Measurements from ENCODE around the gene NPHP4. TPM values are rescaled to one million over a fixed set of nuclear protein-coding genes. Genes with fewer than 3 reads are reported as not detected.

NPHP4 gene
- polyA plus RNA-seq, 1 donor (not counting 4 experiments of a cell fraction or from before 2014, with no cell fraction given) = 3.7 TPM

GRCh38 chr1:5903031-5903430, 89.2 kb downstream of the NPHP4 start:
- Histone ChIP-seq H3K4me2 (ENCODE audit: control insufficient read depth, extremely low read depth, insufficient read depth, low read depth, low read length) (no peak overlapping the region), H2AFZ (ENCODE audit: control insufficient read depth, low read length) (no peak overlapping the region), H3K9ac (ENCODE audit: control insufficient read depth, extremely low read depth, insufficient read depth, low read length) (no peak overlapping the region), H3K79me2 (ENCODE audit: control insufficient read depth, insufficient read depth, low read length) (no peaks in the 10 kb centered on the region), H3K4me3 (ENCODE audit: control insufficient read depth in 2 of 3, extremely low read depth in 1 of 3, insufficient read depth in 2 of 3, low read depth in 1 of 3, low read length in 3 of 3) (no peak overlapping the region), H3K27ac (ENCODE audit: control insufficient read depth, insufficient read depth, low read length) (no peak overlapping the region), H3K36me3 (ENCODE audit: control insufficient read depth in 2 of 2, extremely low read depth in 1 of 2, insufficient read depth in 2 of 2, low read length in 2 of 2) (peaks cover 1 to 3% of the 10 kb centered on the region in 2 experiments), H3K9me1 (ENCODE audit: control insufficient read depth, extremely low read depth, insufficient read depth, low read length) (no peaks in the 10 kb centered on the region), H3K4me1 (ENCODE audit: control insufficient read depth, extremely low read depth, insufficient read depth, low read length) (peaks cover 15% of the 10 kb centered on the region), H3K27me3 (ENCODE audit: control insufficient read depth, extremely low read depth, insufficient read depth, low read length) (no peaks in the 10 kb centered on the region), H3K9me3 (ENCODE audit: control insufficient read depth, low read depth, low read length) (no peaks in the 10 kb centered on the region), H4K20me1 (ENCODE audit: control insufficient read depth, extremely low read depth, insufficient read depth, low read length) (no peaks in the 10 kb centered on the region)
- DNase-seq (ENCODE audit: low read depth, low spot score) (no peak), FAIRE-seq (no peak)
- dilution Hi-C loops (cut with MboI; ENCODE audit: extremely low pct_ligation_motif_present, low sequenced_read_pairs) = no loop called here
- no peak for TF ChIP-seq CTCF (optimal IDR thresholded peaks at IDR 0.05 in 1 of 3, IDR thresholded peaks at IDR 0.05 in 1 of 3, conservative IDR thresholded peaks at IDR 0.05 in 1 of 3; ENCODE audit: extremely low read depth in 1 of 3, insufficient read depth in 2 of 3, low read length in 3 of 3)
- TF ChIP-seq EZH2 (IDR thresholded peaks at IDR 0.05; ENCODE audit: low read length) = no peak

GRCh38 chr1:5901841-5902240, 90.4 kb downstream of the NPHP4 start:
- H4K20me1 ChIP-seq (ENCODE audit: control insufficient read depth, extremely low read depth, insufficient read depth, low read length) = no peaks in the 10 kb centered on the region
- no peaks in the 10 kb centered on the region for H3K79me2 ChIP-seq (ENCODE audit: control insufficient read depth, insufficient read depth, low read length)
- dilution Hi-C loops (cut with MboI; ENCODE audit: extremely low pct_ligation_motif_present, low sequenced_read_pairs) = no loop called here
- FAIRE-seq (no peak), DNase-seq (ENCODE audit: low read depth, low spot score) (no peak)
- H2AFZ ChIP-seq (ENCODE audit: control insufficient read depth, low read length) = no peak overlapping the region
- peaks cover 15% of the 10 kb centered on the region for H3K4me1 ChIP-seq (ENCODE audit: control insufficient read depth, extremely low read depth, insufficient read depth, low read length)
- H3K27ac ChIP-seq (ENCODE audit: control insufficient read depth, insufficient read depth, low read length) = peak overlapping the region; percentile 15
- TF ChIP-seq EZH2 (IDR thresholded peaks at IDR 0.05; ENCODE audit: low read length) (no peak), CTCF (optimal IDR thresholded peaks at IDR 0.05 in 1 of 3, IDR thresholded peaks at IDR 0.05 in 1 of 3, conservative IDR thresholded peaks at IDR 0.05 in 1 of 3; ENCODE audit: extremely low read depth in 1 of 3, insufficient read depth in 2 of 3, low read length in 3 of 3) (no peak)
- no peaks in the 10 kb centered on the region for H3K9me3 ChIP-seq (ENCODE audit: control insufficient read depth, low read depth, low read length)
- no peaks in the 10 kb centered on the region for H3K27me3 ChIP-seq (ENCODE audit: control insufficient read depth, extremely low read depth, insufficient read depth, low read length)
- no peak overlapping the region for H3K4me3 ChIP-seq (ENCODE audit: control insufficient read depth in 2 of 3, extremely low read depth in 1 of 3, insufficient read depth in 2 of 3, low read depth in 1 of 3, low read length in 3 of 3)
- H3K9ac ChIP-seq (ENCODE audit: control insufficient read depth, extremely low read depth, insufficient read depth, low read length) = no peak overlapping the region
- H3K36me3 ChIP-seq (ENCODE audit: control insufficient read depth in 2 of 2, extremely low read depth in 1 of 2, insufficient read depth in 2 of 2, low read length in 2 of 2) = peaks cover 1 to 3% of the 10 kb centered on the region in 2 experiments
- H3K4me2 ChIP-seq (ENCODE audit: control insufficient read depth, extremely low read depth, insufficient read depth, low read depth, low read length) = no peak overlapping the region
- H3K9me1 ChIP-seq (ENCODE audit: control insufficient read depth, extremely low read depth, insufficient read depth, low read length) = no peaks in the 10 kb centered on the region
